WTC11 (cell line): Measurements from ENCODE around the gene SNX25. TPM values are rescaled to one million over a fixed set of nuclear protein-coding genes. Genes with fewer than 3 reads are reported as not detected.

Experiments used
- ATAC-seq: fragments of 200-7000 bp; cut with Tn5 transposase; 2 replicates; pipeline ENCODE4 v1.10.0; 2021; ENCODE audit warnings: mild to moderate bottlenecking, moderate library complexity
- CTCF ChIA-PET: fragments of 300-600 bp; sonication (Branson Sonifier 250); formaldehyde crosslinking; loops from one replicate; lab custom pipeline; 2021; ENCODE audit warnings: antibody characterized with exemption; lab: Charles Lee
- POLR2A ChIA-PET: fragments of 350-600 bp; sonication (Branson Sonifier 250); formaldehyde crosslinking; loops from one replicate; lab custom pipeline; 2021; ENCODE audit warnings: antibody characterized with exemption; lab: Charles Lee
- DNase-seq: peaks from one replicate; pipeline ENCODE4 v3.0.0; 2021; ENCODE audit warnings: low spot score
- H3K27ac Mint-ChIP-seq: 2 replicates; pipeline ENCODE4 v1.8.0; 2021; ENCODE audit warnings: mixed read lengths
- H3K27me3 Mint-ChIP-seq: 2 replicates; pipeline ENCODE4 v1.8.0; 2021; ENCODE audit warnings: low read depth, mild to moderate bottlenecking, moderate library complexity, mixed read lengths
- H3K36me3 Mint-ChIP-seq: 2 replicates; pipeline ENCODE4 v1.8.0; 2021; ENCODE audit warnings: mixed read lengths
- H3K4me1 Mint-ChIP-seq: 2 replicates; pipeline ENCODE4 v1.8.0; 2022; ENCODE audit warnings: mixed read lengths
- H3K4me3 Mint-ChIP-seq: 2 replicates; pipeline ENCODE4 v1.8.0; 2021; ENCODE audit warnings: mild to moderate bottlenecking, moderate library complexity, mixed read lengths
- H3K9me3 Mint-ChIP-seq: 2 replicates; pipeline ENCODE4 v1.8.0; 2021; ENCODE audit warnings: mixed read lengths
- ATF1 ChIP-seq: sonication (generic); formaldehyde crosslinking; IDR thresholded peaks from 2 replicates; pipeline ENCODE4 v1.8.1; 2023; ENCODE audit warnings: mild to moderate bottlenecking, moderate library complexity, missing genetic modification reagents
- CBFB ChIP-seq: sonication (generic); formaldehyde crosslinking; IDR thresholded peaks from 2 replicates; pipeline ENCODE4 v1.8.1; 2022; ENCODE audit warnings: mild to moderate bottlenecking, low read depth, missing genetic modification reagents
- E2F5 ChIP-seq: sonication (generic); formaldehyde crosslinking; IDR thresholded peaks from 2 replicates; pipeline ENCODE4 v1.8.1; 2022; ENCODE audit warnings: mild to moderate bottlenecking, moderate library complexity, missing genetic modification reagents
- EMX1 ChIP-seq: fragments of 250-450 bp; sonication (Bioruptor Pico); IDR thresholded peaks from 2 replicates; pipeline ENCODE4 v1.8.0; 2021; ENCODE audit warnings: mild to moderate bottlenecking
- ETV6 ChIP-seq: sonication (generic); formaldehyde crosslinking; IDR thresholded peaks from 2 replicates; pipeline ENCODE4 v1.8.1; 2022; ENCODE audit warnings: mild to moderate bottlenecking, missing genetic modification reagents
- FOXP1 ChIP-seq: sonication (generic); formaldehyde crosslinking; IDR thresholded peaks from 2 replicates; pipeline ENCODE4 v1.8.0; 2022; ENCODE audit warnings: missing genetic modification reagents, mild to moderate bottlenecking, moderate library complexity, borderline replicate concordance
- FOXP4 ChIP-seq: sonication (generic); formaldehyde crosslinking; IDR thresholded peaks from 2 replicates; pipeline ENCODE4 v1.8.0; 2022; ENCODE audit warnings: mild to moderate bottlenecking, missing genetic modification reagents
- GRHL2 ChIP-seq: fragments of 250-450 bp; sonication (Bioruptor Pico); IDR thresholded peaks from 2 replicates; pipeline ENCODE4 v1.8.0; 2022; ENCODE audit warnings: mild to moderate bottlenecking, moderate library complexity; ENCODE audit not compliant: insufficient replicate concordance, severe bottlenecking
- NFE2L1 ChIP-seq: sonication (generic); formaldehyde crosslinking; IDR thresholded peaks from 2 replicates; pipeline ENCODE4 v1.8.1; 2023; ENCODE audit warnings: missing genetic modification reagents
- NFYB ChIP-seq: sonication (generic); formaldehyde crosslinking; conservative IDR thresholded peaks from 2 replicates; pipeline ENCODE4 v1.8.0; 2022; ENCODE audit warnings: low read depth, missing genetic modification reagents
- RORB ChIP-seq: fragments of 250-450 bp; sonication (Bioruptor Pico); IDR thresholded peaks from 2 replicates; pipeline ENCODE4 v1.9.0; 2021; ENCODE audit warnings: mild to moderate bottlenecking
- SMAD4 ChIP-seq: sonication (generic); formaldehyde crosslinking; IDR thresholded peaks from 2 replicates; pipeline ENCODE4 v1.8.0; 2022; ENCODE audit warnings: mild to moderate bottlenecking, missing genetic modification reagents
- ZBTB43 ChIP-seq: sonication (generic); formaldehyde crosslinking; IDR thresholded peaks from 2 replicates; pipeline ENCODE4 v1.8.1; 2023; ENCODE audit warnings: mild to moderate bottlenecking, missing genetic modification reagents
- ZNF121 ChIP-seq: sonication (generic); formaldehyde crosslinking; IDR thresholded peaks from 2 replicates; pipeline ENCODE4 v1.8.0; 2023; ENCODE audit warnings: missing genetic modification reagents
- ZNF138 ChIP-seq: sonication (generic); formaldehyde crosslinking; conservative IDR thresholded peaks from 2 replicates; pipeline ENCODE4 v1.8.1; 2022; ENCODE audit warnings: mild to moderate bottlenecking, moderate library complexity, missing genetic modification reagents
- ZNF232 ChIP-seq: sonication (generic); formaldehyde crosslinking; IDR thresholded peaks from 2 replicates; pipeline ENCODE4 v1.8.0; 2022; ENCODE audit warnings: mild to moderate bottlenecking, missing genetic modification reagents
- total RNA-seq: library from RNA; stranded (reverse); gene quantifications from 3 replicates; pipeline ENCODE4 v1.2.3, GENCODE V29; 2021
- TF ChIP-seq, protein P1 (sequence below): sonication (generic); formaldehyde crosslinking; IDR thresholded peaks from 2 replicates; pipeline ENCODE4 v1.8.0; 2022; ENCODE audit warnings: mild to moderate bottlenecking, missing genetic modification reagents

SNX25 gene
- total RNA-seq, 1 experiment from 2014 or later: 16.9 TPM

DNA sequence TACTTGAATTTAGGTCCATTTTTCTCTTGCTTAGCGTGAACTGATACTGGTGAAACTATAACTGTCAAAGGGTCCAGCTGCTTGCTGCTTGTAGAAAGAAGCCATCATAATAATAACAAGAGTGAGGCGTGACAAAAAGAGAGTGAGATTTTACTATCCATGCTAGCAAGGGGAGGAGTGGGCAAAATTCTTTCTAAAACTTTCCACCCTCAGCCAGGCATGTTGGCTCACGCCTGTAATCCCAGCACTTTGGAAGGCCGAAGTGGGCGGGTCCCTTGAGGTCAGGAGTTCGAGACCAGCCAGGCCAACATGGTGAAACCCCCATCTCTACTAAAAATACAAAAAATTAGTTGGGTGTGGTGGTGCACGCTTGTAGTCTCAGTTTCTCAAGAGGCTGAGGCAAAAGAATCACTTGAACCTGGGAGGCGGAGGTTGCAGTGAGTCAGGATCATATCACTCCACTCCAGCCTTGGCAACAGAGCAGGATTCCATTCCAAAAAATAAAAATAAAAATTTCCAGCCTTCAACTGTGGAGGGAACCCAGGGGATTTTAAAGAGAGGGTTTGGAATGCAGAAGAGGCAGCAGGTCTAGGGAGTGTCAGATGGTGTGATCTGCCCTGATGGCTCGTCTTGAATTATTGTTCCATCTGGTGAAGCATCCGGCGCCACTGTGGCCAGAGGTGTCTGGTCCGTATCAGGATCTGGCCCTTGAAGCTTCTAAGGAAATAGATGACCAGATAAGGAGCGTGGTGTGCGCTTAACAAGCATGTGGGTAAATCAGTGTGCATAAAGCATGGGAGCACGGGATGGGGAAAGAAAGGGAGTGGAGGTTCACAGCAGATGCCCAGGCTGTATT lies 134.6 kb downstream of the SNX25 start:
- Mint-ChIP-seq H3K9me3 (peaks cover 6% of the 10 kb centered on the region), H3K36me3 (peaks cover 37% of the 10 kb centered on the region), H3K4me1 (peaks cover 4% of the 10 kb centered on the region), H3K4me3 (no peak overlapping the region), H3K27me3 (no peaks in the 10 kb centered on the region), H3K27ac (peak overlapping the region; percentile 25)
- ChIA-PET POLR2A (no interaction called here), CTCF (no interaction called here)
- TF ChIP-seq E2F5 (CRISPR knock-in tag) (no peak), SMAD4 (CRISPR knock-in tag) (no peak), GRHL2 (CRISPR knock-in tag) (no peak), ZNF138 (CRISPR knock-in tag) (no peak), ZNF232 (CRISPR knock-in tag) (no peak), NFYB (CRISPR knock-in tag) (no peak), NFE2L1 (no peak), ATF1 (CRISPR knock-in tag) (no peak), RORB (no peak), EMX1 (no peak), FOXP1 (CRISPR knock-in tag) (no peak), FOXP4 (CRISPR knock-in tag) (no peak), ETV6 (CRISPR knock-in tag) (no peak), ZNF121 (no peak)
- ATAC-seq (no peak), DNase-seq (no peak)

GRCh38 chr4:185344743-185345538 lies 135.5 kb downstream of the SNX25 start:
- DNase-seq (no peak), ATAC-seq (no peak)
- Mint-ChIP-seq H3K27ac (no peak overlapping the region; the same call in none of the 2 replicates), H3K4me3 (no peak overlapping the region), H3K36me3 (peaks cover 39% of the 10 kb centered on the region), H3K4me1 (peaks cover 9% of the 10 kb centered on the region), H3K9me3 (peaks cover 4% of the 10 kb centered on the region; the same call in 1 of the 2 replicates), H3K27me3 (no peaks in the 10 kb centered on the region)
- ChIA-PET CTCF (no interaction called here), POLR2A (no interaction called here)
- TF ChIP-seq CBFB (CRISPR knock-in tag) (no peak), ZBTB43 (CRISPR knock-in tag) (no peak)
- TF ChIP-seq, protein P1, sequence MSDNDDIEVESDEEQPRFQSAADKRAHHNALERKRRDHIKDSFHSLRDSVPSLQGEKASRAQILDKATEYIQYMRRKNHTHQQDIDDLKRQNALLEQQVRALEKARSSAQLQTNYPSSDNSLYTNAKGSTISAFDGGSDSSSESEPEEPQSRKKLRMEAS (CRISPR knock-in tag): no peak
- TF ChIP-seq, all 79 proteins: peak for 0
